Stimulated activated CD4-positive, alpha-beta T cell treated with anti-CD3 and anti-CD28 coated beads, Interleukin-2, amount 100 ng/mL, for 48 hours (primary cell): ENCODE data around the gene ZBTB44.
"Not testable (repeated sequence)": the region's sequence is repeated elsewhere in the genome, so short reads cannot be mapped to it uniquely, and the experiment has no call there.

ENCODE experiments used
- DNase-seq, 2 donors: peaks; one replicate each; pipeline ENCODE4 v3.0.0-alpha.2; 2020

ZBTB44 gene, protein sequence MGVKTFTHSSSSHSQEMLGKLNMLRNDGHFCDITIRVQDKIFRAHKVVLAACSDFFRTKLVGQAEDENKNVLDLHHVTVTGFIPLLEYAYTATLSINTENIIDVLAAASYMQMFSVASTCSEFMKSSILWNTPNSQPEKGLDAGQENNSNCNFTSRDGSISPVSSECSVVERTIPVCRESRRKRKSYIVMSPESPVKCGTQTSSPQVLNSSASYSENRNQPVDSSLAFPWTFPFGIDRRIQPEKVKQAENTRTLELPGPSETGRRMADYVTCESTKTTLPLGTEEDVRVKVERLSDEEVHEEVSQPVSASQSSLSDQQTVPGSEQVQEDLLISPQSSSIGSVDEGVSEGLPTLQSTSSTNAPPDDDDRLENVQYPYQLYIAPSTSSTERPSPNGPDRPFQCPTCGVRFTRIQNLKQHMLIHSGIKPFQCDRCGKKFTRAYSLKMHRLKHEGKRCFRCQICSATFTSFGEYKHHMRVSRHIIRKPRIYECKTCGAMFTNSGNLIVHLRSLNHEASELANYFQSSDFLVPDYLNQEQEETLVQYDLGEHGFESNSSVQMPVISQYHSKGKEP

DNA sequence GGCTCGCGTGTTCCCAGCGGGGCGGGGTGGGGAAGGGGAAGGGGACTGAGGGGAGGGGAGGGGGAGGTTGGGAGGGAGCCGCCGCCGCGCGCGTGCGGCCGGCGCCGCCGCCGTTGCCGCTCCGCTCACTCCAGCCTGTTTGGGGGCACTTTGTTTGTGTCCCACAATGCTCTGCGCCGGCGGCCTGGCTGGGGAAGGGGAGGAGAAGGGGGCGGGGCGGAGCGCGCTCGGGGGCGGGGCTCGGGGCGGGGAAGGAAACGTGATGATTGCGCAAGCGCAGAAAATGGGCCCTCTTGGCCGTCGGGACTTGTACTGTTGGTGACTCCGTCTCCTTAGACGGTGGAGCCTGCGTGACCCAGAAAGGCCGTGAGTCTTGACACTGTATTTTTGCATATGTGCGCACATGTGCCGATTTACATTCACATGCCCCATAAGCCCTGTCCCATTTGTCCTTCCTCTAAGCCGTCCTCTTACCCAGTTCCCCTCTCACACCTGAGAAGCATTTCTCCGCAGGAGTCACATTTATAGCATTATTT, at the start of gene ZBTB44:
Gene ZBTB44 (minus strand): TSS at position 168 of the 536 bp plus-strand sequence. CDS start 53,044 bp downstream, outside the sequence.
- DNase-seq = peak; percentile 85 to 88

DNA sequence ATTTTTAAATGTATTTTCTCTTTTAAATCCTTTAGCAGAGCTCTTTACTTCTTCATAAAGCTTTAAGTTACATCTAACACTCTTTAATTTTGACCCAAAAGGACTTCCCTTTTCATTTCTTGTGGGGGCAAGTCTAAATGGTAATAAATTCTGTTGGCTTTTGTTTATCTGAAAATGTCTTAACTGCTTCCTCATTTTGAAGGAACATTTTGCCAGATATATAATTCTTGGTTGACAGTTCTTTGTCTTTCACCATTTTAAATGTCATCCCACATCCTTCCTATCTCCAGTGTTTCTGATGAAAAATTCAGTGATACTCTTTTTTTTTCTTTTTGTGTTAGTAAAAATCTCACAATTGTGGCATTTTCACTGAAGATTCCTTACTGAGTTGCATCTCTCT, 44.7 kb upstream of the ZBTB44 start:
- no peak for DNase-seq

DNA sequence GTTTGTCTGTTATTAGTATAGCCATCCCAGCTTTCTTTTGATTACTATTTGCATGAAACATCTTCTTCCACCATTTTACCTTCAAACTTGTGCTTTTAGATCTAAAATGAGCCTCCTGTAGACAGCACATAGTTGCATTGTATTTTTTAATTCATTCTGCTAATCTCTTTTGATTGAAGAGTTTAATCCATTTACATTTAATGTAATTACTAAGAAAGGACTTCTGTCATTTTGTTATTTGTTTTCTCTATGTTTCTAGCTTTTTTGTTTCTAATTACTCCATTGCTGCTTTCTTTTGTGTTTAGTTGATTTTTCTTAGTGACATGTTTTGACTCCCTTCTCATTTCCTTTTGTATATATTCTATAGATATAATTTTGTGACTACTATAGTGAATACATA, 43.7 kb upstream of the ZBTB44 start:
- DNase-seq = no peak

DNA sequence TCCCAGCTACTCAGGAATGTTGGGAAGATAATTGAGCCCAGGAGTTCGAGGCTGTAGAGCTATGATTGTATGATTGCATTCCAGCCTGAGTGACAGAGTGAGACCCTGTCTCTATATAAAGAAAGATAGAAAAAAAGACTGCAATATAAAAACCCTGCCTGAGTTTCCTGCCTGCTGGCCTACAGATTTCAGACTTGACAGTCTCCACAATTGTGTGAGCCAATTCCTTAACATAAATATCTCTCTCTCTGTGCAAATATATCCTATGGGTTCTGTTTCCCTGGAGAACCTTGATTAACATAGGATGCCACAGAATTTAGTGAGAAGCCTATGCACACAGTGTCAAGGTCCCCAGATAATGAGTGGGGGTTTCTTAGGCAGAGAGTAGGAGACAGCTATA, 32.5 kb upstream of the ZBTB44 start:
- no peak for DNase-seq

DNA sequence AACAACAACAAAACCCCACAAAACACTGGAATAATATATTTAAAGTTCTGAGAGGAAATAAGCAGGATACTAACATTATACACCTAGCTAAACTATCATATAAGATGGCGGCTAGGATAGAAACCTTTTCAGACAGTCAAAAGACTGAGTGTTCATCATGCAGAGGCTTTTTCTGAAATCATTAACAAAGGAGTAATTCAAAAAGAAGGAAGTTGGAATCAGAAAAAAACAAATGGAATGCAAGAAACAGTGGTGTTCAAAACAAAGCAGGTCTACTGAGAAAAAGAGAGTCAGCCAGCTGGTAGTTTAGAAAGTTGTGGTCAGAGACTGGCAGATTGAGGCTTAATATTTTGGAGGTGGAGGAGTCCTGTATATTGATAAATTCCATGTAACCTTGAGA, 30.1 kb upstream of the ZBTB44 start:
- no peak for DNase-seq

DNA sequence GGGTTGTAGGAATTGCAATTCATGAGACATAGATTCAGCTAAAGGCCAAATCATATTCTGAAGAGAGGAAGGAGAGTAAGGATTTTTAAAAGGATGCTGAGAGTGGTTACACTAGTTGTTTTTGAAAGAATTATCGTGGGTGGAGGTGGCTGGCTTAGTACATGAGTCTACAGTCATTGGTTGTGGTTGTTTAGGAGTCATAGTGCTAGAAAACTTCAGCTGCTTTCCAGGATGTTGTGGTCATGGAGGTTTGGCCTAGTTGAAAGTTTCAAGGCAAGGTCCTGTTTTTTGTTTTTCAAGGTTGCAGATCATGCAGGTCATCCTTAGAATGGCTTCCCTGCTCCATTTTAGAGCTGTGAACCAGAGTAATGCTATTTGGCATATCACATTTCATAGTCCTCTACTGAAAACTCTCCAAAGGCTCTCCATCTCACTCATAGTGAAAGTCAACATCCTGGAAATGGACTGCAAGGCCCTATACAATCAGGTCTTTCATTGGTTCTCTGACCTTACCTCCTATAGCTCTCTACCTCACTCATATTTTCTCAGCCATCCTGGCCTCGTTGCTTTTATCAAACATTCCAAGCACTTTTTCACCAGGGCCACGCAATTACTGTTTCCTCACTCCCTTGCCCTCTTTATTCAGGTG, 26.1 kb upstream of the ZBTB44 start:
- DNase-seq = no peak

DNA sequence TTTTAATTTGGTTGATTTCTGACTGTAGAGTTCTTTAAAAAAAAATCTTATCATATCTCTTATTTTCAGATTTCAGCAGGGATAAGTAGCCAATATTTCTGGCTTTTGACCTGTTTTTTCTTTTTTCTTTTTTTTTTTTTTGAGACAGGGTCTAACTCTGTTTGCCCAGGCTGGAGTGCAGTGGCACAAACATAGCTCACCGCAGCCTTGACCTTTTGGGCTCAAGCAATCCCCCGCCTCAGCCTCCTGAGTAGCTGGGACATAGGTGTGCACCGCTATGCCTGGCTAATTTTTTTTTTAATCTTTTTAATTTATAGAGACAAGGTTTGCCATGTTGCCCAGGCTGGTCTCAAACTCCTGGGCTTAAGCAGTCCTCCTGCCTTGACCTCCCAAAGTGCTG, 23.9 kb upstream of the ZBTB44 start:
- DNase-seq = no peak

DNA sequence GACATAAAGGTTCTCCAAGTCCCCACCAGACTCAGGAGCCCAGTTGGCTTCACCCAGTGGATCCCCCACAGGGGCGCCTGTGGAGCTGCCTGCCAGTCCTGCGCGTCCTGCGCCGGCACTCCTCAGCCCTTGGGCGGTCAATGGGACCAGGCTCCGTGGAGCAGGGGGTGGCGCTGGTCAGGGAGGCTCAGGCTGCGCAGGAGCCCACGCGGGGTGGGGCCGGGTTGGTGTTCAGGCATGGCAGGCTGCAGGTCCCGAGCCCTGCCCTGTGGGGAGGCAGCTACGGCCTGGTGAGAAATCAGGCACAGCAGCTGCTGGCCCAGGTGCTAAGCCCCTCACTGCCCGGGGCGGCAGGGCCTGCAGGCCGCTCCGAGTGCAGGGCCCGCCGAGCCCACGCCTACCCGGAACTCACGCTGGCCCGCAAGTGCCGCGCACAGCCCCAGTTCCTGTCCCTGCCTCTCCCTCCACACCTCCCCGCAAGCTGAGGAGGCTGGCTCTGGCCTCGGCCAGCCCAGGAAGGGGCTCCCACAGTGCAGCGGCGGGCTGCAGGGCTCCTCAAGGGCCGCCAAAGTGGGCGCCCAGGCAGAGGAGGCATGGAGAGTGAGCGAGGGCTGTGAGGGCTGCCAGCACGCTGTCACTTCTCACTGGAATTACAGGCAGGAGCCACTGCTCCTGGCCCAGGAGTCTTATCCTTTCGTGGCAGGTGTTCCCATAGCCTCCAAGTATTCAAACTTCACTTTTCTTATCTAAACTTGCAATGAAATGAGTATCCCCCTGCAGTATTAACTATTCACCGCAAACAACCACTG, 22.8 kb upstream of the ZBTB44 start:
- no peak for DNase-seq

DNA sequence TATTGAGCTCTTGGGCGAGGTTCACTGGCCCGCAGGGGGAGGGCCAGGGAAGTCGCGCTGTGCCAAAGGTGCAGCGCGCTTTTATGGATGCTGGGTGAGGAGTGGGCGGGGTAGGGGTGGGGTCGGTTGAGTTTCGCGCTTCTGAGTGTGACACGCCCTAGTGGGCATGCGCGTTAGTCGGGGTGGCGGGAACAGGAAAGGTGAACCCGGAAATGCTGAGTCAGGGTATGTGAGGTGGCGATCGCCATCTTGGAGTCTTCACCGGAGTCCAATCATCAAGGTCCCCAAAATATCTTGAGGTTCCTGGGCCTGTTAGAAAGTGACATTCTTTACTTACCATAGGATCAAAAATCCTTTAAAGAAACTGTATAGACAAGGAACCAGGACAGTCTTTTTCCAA, 16.7 kb upstream of the ZBTB44 start:
- not testable (repeated sequence) for DNase-seq

DNA sequence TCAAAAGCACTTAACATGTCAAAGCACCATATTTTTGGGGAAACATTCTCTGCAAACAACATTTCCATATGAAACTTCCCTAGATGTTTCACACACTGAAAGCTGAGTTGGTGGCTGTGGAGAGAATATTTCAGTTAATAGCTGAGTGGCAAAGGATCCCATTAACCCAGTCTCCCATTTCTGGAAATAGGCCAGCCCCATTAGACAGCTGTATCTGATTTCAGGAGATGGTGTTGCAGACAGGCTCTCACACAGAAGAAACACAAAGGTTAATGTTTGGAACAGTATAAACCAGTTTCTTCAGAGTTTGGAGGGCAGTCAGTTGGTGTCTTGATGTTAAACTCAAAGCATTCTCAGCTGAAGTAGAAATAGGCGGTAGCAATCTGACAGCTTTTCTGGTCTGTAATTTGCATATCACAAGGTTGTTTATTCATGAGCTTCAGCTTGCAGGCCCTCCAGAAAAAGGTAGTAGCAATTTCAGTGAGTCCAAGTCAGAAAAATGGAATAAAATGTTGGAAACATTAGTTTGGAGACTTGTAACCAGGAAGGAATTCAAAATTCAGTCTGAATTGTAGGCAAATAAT, 15.5 kb upstream of the ZBTB44 start:
- DNase-seq = no peak

DNA sequence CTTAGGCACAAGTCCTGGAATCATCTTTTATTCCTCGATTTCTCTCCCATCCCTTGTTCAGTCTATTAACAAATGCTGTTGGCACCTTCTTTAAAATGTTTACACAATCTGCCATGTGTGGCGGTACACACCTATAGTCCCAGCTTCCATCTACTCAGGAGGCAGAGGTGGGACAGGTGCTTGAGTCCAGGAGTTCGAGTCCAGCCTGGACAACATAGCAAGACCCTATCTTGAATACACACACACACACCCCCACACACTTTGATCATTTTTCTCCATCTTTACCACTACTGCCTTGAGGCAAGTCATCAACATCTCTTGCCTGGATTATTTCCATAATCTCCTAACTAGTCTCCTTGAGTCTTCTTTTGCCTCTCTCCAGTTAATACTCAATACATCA, 13.7 kb upstream of the ZBTB44 start:
- DNase-seq = no peak

DNA sequence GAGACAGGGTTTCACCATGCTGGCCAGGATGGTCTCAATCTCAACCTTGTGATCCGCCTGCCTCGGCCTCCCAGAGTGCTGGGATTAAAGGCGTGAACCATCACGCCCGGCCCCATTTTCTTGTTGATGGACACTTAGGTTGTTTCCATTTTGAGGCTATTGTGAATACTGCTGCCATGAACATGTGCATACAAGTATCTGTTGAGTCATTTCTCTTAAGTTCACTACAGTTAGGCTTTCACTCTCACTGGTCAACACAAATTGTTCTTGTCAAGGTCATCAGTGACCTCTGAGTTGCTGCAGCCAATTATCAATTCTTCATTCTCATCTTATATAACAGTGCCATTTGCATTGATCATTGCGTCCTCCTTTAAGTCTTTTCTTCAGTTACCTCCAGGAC, 13.0 kb upstream of the ZBTB44 start:
- DNase-seq = no peak

DNA sequence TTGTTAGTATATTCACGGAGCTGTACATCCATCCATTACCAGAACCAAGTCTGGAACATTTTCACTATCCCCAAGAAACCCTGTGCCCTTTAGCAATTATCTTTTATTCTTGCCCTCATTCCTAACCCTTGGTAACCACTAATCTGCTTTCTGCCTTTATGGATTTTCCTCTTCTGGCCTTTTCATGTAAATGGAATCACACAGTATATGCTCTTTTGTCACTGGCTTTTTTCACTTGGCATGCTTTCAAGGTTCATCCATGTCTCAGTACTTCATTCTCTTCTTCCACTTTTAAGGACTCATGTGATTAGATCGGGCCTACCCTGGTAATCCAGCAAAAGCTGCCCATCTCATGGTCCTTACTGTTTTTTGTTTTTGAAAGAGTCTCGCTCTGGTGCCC, 11.0 kb upstream of the ZBTB44 start:
- no peak for DNase-seq

DNA sequence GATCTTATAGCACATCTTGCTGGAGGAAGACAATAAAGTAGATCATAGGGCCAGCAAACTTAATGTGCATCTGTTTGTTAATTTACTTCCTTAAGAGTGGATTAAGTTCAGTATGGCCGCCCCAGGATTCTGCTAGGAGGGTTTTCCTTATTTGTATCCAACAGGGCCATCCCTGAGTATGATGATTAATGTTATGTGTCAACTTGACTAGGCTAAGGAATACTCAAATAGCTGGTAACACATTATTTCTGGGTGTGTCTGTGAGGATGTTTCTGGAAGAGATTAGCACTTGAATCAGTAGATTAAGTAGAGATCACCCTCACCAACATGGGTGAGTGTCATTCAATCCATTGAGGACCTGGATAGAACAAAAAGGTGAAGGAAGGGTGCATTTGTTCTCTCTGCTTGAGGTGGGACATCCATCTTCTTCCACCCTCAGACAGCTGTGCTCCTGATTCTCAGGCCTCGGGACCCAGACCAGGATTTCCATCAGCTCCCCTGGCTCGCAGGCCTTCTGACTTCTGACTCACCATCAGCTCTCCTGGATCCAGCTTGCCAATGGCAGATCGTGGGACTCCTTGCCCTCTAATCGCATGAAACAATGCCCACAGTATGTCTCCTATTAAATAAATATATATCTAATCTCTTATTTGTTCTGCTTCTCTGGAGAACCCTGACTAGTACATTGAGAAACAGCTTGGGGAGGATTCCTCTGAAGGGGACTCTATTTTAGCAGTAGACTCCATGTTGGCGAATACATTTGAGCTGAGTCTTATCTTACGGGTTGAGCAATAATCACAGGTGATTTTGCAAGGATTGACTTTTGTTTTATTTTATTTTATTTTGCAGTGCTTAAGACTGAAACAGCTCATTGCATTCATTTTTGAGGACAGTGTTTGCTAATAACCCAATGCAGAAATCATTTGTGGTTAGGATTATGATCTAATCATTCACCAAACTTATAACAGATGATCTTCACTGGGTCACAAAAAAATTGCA, 9.0 kb upstream of the ZBTB44 start:
- DNase-seq = no peak

DNA sequence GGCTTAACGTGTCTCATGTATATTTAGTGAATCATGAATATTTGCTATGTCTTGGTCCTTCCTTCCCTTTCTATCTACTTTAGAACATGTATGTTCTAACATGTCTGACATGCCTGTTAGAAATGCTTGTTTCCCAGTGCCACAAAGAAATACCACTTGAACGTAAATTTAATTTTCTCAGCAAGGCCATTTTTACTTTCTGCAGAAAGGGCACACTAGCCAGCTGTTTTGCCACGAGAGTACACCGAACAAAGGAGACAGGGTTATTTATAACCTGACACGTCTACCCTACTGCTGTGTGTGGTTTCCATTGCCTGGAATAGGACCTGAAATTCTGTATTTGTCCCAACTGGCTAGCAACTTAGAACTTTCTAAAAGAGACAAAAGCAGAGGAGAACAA, 7.4 kb upstream of the ZBTB44 start:
- no peak for DNase-seq

DNA sequence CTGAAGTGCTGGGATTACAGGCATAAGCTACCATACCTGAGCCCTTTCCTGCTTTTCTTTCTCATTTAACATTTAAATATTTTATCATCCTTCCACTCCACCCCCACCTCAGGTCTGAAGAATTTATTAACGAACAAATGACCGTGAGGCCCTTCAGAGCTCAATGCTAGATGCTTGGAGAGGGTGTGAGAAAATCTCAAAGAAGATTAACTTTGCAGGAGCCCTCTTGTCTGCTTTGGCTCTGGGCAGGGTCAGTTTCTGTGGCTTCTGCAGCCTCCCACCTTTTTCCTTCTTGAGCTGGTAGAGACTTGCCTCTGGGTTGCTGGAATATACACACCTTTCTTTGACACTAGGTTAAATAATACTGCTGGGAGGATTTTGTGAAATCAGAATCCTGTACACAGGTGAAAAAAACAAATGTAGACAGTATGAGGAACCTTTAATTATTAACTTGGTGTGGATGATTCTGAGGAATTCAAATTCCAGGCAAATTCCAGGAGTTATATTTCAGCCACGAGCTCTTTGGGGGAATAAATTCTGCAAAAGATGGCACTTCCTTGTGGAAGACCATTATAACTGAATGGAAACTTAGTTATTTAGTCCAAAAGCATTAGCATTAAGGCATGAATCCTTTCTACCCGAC, 3.4 kb upstream of the ZBTB44 start:
- DNase-seq = no peak

DNA sequence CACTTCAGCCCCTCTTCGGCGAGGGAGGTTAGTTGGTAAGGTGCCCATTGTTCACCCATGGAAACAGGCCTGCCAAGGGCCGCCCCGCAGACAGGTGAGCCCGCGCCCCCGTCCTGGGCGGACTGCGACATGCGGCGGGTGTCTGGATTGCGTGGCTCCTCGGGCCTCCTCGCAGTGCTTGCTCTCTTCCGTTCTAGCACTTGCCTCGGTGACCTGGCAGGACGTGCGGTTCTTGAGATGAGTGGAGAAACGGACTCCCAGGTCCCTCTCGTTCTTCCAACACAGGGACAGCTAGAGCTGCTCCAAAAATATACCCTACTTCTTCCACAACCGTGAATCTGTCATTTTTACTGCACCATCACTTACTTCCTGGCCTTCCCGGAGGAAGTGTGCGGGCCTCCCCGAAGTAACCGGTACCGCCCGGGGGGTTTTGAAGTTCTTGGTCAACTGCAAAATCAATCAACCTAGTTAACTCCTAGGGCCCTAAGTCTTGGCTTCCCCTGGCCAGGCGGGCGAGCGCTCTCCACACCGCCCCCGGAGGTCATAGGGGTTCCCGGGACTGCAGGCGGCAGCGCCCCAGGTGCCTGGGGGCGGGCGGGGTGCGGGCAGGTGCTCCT, 745 bp upstream of the ZBTB44 start:
- DNase-seq = peak; percentile 23 to 41

DNA sequence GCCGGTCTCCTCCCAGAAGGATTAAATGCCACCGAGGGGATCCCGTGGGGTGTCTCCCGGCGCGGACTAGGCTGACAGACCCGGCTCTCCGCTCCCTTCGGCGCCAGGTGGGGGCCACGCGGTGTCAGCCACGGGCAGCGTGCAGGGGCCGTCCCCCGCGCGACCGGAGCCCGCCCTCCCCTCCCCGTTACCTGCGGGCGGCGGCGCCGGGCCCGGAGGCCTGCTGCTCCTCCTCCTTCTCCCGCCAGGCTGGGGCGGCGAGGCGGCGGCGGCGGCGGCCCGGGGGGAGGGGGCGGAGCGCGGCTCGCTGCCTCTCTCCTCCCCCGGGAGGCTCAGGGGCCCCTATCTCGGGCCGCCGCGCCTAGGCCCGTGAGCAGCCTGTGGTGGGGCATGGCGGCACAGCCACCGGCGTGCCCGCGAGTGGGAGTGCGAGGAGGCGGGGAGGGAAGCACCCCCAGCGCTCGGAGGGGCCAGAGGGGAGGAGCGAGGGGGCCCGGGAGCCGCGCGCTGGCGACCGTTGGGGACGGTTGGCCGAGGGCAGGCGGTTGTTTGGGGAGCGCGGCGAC, 450 bp downstream of the ZBTB44 start:
- peak; percentile 49 to 55 for DNase-seq

DNA sequence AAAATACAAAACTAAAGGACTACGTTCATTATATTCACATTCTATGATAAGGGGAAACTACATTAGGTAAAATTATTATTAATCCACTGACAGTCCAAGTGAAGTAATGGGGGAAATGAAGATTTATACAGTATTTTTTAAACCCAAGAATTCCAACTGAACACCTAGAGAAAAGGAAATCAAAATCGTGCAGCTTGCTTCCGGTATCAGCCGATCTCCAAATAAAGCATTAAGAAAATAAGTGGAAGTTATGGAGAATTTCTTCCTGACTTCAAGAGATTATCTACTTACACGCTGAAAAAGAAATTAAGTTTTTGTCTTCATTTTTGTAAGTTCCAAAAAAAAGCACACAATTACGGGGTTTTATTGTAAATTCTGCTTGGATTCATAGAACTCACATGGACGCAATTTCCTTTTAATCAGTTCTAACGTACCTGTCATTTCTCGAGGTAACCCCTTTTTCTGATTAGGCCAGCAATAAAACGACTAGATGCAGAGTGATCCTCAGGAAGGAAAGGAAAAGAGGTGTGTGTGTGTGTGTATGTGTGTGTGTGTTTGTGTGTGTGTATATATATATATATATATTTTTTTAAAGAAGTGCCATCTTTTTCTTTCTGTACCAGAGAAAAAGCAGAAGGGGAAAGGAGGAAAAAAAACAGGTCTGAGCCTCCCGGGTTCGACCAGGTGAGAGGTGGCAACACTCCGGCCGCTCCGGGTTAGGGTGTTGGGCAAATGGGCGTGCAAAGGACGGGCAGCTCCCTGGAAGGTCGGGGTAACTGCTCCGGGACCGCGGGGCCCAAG, 1.1 kb downstream of the ZBTB44 start:
- DNase-seq = no peak
